Activated CD8-positive, alpha-beta memory T cell treated with anti-CD3 and anti-CD28 coated beads for 48 hours (primary cell): Measurements from ENCODE around the gene TNPO3.

Source experiments
- DNase-seq, 3 experiments: peaks; one replicate each; pipeline ENCODE4 v3.0.0-alpha.2; 2020; ENCODE audit warnings: low read depth in 2 of 3, low spot score in 2 of 3

TNPO3 gene

GRCh38 chr7:129054438-129055293, at the start of gene TNPO3:
Gene TNPO3 (minus strand): TSS chr7:129055111. CDS start chr7:129054770, 341 bp downstream.
- DNase-seq = peak; percentile 74 to 81 (median 79)

- DNase-seq = no peak
Measured at GRCh38 chr7:129103561-129104324, 48.8 kb upstream of the TNPO3 start.

- no peak for DNase-seq
Measured at GRCh38 chr7:129101746-129102145, 46.8 kb upstream of the TNPO3 start.

DNA sequence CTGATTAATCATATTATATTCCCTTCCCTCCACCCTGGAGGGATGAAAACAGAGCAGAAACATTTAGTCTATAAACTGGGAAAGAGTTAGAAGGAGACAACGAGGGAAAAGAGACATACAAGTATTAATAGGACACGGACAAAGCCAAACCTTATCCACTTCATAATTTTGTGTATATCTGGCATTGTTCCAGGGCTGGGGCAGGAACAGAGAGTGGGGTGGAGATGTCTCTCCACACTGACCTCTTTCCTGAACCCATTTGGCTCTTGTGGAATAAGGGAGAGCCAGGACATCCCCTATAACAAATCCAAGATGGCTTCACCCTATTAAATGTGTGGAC, 45.9 kb upstream of the TNPO3 start:
- no peak for DNase-seq

- DNase-seq = no peak
Measured at GRCh38 chr7:129098409-129099084, 43.6 kb upstream of the TNPO3 start.

DNA sequence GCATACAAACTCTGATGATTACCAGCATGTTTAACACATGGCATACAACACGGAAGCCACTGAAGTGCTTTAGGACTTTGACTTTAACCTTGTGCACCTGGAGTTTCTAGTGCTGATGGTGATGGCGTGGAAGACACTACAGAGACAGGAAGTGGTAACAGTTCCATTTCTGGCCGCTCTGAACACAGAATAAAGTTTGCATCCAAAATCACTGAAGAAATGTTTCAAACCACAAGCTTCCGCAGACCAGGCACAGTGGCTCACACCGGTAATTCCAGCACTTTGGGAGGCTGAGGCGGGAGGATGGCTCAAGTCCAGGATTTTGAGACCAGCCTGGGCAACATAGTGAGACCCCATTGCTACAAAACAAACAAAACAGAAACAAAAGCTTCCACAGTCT, 40.3 kb upstream of the TNPO3 start:
- DNase-seq = no peak

DNA sequence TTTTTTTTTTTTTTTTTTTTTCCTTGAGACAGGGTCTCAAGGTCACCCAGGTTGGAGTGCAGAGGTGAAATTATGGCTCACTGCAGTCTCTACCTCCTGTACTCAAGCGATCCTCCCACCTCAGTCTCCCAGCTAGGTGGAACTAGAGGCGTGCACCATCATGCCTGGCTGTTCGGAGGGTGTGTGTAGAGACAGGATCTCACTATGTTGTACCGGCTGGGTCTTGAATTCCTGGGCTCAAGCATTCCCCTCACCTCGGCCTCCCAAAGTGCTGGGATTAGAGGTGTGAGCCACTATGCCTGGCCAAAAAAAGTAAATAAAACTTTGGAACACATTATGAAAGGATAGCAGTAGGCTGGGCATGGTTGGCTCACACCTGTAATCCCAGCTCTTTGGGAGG, 39.6 kb upstream of the TNPO3 start:
- no peak for DNase-seq

DNA sequence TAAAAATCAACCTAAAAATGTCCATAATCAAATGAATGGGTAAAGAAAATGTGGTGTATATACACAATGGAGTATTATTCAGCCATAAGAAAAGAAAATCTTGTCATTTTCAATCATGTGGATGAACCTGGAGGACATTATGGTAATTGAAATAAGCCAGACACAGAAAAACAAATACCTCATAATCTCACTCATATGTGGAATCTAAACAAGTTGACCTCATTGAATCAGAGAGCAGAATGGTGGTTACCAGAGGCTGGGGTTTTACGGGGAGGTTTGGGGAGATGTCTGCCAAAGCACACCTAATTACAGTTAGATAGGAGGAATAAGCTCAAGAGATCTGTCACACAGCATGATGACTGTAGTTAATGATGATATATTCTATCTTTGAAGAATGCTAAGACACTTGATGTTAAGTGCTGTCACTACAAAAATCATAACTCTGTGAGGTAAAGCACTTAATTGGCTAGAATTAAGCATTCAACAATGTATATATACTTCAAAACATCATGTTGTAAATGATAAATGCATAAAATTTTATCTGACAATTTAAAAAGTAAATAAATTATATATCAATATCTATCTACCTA, 39.1 kb upstream of the TNPO3 start:
- DNase-seq = no peak

- peak; percentile 60 to 97 (median 93) for DNase-seq
Measured at GRCh38 chr7:129091484-129092002, 36.6 kb upstream of the TNPO3 start.

GRCh38 chr7:129090300-129090907, 35.5 kb upstream of the TNPO3 start:
- no peak for DNase-seq

DNA sequence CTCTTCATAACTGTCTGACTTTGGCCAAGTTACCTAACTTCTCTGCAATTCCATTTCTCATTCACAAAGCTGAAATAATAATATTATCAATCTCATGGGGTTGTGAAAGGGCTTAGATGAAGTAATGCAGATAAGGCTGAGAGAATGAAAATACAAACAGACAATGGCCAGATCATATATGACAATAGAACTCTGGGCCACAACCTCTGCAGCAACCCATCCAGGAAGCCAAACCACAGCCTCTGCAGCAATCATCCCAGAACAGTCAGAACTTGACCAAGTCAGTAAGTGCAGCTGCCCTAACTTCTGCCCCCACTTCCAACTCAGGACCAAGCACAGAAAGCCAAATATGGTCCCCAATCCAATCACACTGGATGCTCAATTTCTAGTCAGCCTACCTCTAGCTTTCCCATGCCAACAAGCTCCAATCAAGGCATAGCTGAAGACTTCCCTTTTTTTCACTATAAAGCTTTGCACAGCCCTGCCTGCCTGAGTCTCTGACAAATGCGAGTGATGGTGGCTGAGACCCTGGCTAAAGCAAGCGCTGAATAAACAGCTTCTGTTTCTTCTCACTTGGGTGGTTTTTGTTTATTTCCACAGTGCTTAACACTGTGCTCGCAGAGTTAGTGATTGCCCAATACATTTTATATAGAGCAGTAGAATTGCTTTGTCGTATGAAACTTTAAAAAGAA, 34.8 kb upstream of the TNPO3 start:
- DNase-seq = no peak

DNA sequence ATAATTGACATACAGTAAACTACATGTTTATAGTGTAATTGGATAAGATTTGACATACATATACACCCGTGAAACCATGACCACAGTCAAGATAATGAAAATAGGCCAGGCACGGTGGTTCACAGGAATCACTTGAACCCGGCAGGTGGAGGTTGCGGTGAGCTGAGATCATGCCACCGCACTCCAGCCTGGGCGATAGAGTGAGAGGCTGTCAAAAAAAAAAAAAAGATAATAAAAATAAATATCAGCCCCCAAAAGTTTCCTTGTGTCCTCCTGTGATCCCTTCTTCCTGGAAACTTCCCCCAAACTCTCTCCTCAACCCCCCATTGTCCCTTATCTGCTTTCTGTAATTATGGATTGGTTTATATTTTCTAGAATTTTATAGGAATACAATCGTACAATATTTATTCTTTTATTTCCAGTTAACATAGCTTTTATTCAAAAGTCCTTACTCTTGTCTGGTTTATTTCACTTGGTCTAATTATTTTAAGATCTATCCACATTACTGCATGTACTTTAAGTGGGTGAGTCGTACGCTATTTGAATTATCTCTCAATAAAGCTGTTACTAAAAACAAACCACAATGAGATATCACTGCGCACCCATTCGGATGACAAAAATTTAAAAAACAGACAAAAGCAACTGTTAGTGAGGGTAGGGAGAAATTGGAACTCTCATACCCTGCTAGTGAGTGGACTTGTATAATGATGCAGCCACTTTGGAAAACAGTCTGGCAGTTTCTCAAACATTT, 30.1 kb upstream of the TNPO3 start:
- DNase-seq = no peak

GRCh38 chr7:129083525-129083924, 28.6 kb upstream of the TNPO3 start:
- no peak for DNase-seq

GRCh38 chr7:129078455-129078854, 23.5 kb upstream of the TNPO3 start:
- no peak for DNase-seq

- DNase-seq = no peak
Measured at GRCh38 chr7:129076886-129077285, 22.0 kb upstream of the TNPO3 start.

GRCh38 chr7:129074994-129075393, 20.1 kb upstream of the TNPO3 start:
- DNase-seq = no peak

GRCh38 chr7:129074361-129074871, 19.5 kb upstream of the TNPO3 start:
- DNase-seq = no peak

- no peak for DNase-seq
Measured at GRCh38 chr7:129073738-129074137, 18.8 kb upstream of the TNPO3 start.

DNA sequence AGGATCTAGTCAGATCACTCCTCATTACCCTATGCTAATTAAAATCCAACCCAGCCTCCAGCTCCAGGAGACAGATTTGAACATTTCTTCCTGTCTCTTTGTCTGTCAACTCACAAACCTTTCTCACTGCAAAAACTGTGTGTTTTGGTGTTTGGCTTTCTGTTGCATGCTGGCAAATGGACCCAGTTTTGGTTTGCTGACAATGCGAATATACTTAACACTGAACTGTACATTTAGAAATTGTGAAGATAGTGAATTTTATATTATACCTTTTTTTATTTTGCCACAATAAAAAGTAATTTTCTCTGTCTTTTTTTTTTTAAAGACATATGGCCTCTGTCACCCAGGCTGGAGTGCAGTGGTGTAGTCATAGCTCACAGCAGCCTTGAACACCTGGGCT, 18.3 kb upstream of the TNPO3 start:
- no peak for DNase-seq
